ENCODE data around the gene BROX.
"Not testable (repeated sequence)": the region's sequence is repeated elsewhere in the genome, so short reads cannot be mapped to it uniquely, and the experiment has no call there.

Gene BROX

GRCh38 chr1:222732216-222733159 is 20.1 kb downstream of the BROX start:
- H3K4me3 ChIP-seq (ENCODE audit: low read length), result no peak overlapping the region
- no peak for TF ChIP-seq CTCF (conservative IDR thresholded peaks at IDR 0.05; ENCODE audit: low read depth, low read length)
- no peak for DNase-seq (ENCODE audit: low read depth)

- TF ChIP-seq CTCF (conservative IDR thresholded peaks at IDR 0.05; ENCODE audit: low read depth, low read length), result no peak
Observed at GRCh38 chr1:222734740-222735139, 22.4 kb downstream of the BROX start.

GRCh38 chr1:222736470-222736869 is 24.1 kb downstream of the BROX start:
- no peak overlapping the region for H3K4me3 ChIP-seq (ENCODE audit: low read length)
- no peak for DNase-seq (ENCODE audit: low read depth)
- TF ChIP-seq CTCF (conservative IDR thresholded peaks at IDR 0.05; ENCODE audit: low read depth, low read length), result no peak

More at GRCh38 chr1:222734740-222735139, 22.4 kb downstream of the BROX start:
- no peak for DNase-seq (ENCODE audit: low read depth)
- H3K4me3 ChIP-seq (ENCODE audit: low read length), result no peak overlapping the region

GRCh38 chr1:222736972-222737371 is 24.6 kb downstream of the BROX start, which contains the start of gene FAM177B:
TSS of gene FAM177B (plus strand) at chr1:222737202. CDS start at chr1:222746546, 9,344 bp downstream.
- TF ChIP-seq CTCF (conservative IDR thresholded peaks at IDR 0.05; ENCODE audit: low read depth, low read length), result no peak
- no peak for DNase-seq (ENCODE audit: low read depth)
- H3K4me3 ChIP-seq (ENCODE audit: low read length), result no peak within 1 kb of the TSS

GRCh38 chr1:222739465-222739864 is 27.1 kb downstream of the BROX start:
- no peak for TF ChIP-seq CTCF (conservative IDR thresholded peaks at IDR 0.05; ENCODE audit: low read depth, low read length)
- no peak overlapping the region for H3K4me3 ChIP-seq (ENCODE audit: low read length)
- DNase-seq (ENCODE audit: low read depth), result no peak

GRCh38 chr1:222739929-222740328 is 27.6 kb downstream of the BROX start:
- H3K4me3 ChIP-seq (ENCODE audit: low read length), result no peak overlapping the region
- TF ChIP-seq CTCF (conservative IDR thresholded peaks at IDR 0.05; ENCODE audit: low read depth, low read length), result no peak
- no peak for DNase-seq (ENCODE audit: low read depth)

- H3K4me3 ChIP-seq (ENCODE audit: low read length); DNase-seq (ENCODE audit: low read depth): not testable (repeated sequence)
Observed at GRCh38 chr1:222741630-222742457, 29.5 kb downstream of the BROX start.

All from retinal pigment epithelial cell (primary cell).